HepG2 (cell line): ENCODE data around the gene CD44. TPM values are rescaled to one million over a fixed set of nuclear protein-coding genes. Genes with fewer than 3 reads are reported as not detected.

Source experiments
- ATAC-seq: fragments of 200-7000 bp; cut with Tn5 transposase; 3 replicates; pipeline ENCODE4 v1.9.1; 2020; ENCODE audit warnings: mild to moderate bottlenecking, moderate library complexity
- BruUV-seq: library from RNA; stranded (reverse); fragments of 400-500 nt; replicated peaks from 2 replicates; lab custom pipeline; 2021; lab: Mats Ljungman, UMichigan
- CTCF ChIA-PET: fragments of 300-600 bp; formaldehyde crosslinking; extraction: SDS; loops from one replicate; lab custom pipeline; 2021; ENCODE audit warnings: low total read pairs, inconsistent platforms, low intra/inter-chr PET ratio; lab: Yijun Ruan, JAX
- POLR2A ChIA-PET: fragments of 350-600 bp; sonication (Branson Sonifier 250); formaldehyde crosslinking; loops from one replicate; lab custom pipeline; 2020; ENCODE audit warnings: antibody characterized with exemption, inconsistent platforms; lab: Yijun Ruan, JAX
- DNase-seq: peaks from one replicate; pipeline ENCODE4 v3.0.0-alpha.2; 2015; ENCODE audit warnings: low spot score
- FAIRE-seq: peaks from 3 replicates; lab custom pipeline; 2011; peaks lifted over from hg19 to GRCh38; lab: Jason Lieb, UNC
- H2AFZ ChIP-seq: one replicate; pipeline ENCODE4 v1.6.1; 2011; ENCODE audit warnings: low read length, inconsistent platforms
- H3K27ac ChIP-seq: fragments of 300-600 bp; 3 replicates; pipeline ENCODE4 v1.8.0; 2011; ENCODE audit warnings: mixed run types, mild to moderate bottlenecking, mixed read lengths, low read length, inconsistent platforms; ENCODE audit not compliant: insufficient read depth; ENCODE audit errors: extremely low read length
- H3K27me3 ChIP-seq, 2 experiments: fragments of 200-600 bp in 1 of 2; 2 replicates in 1 of 2; 3 replicates in 1 of 2; pipeline versions ENCODE4 v1.6.0 to v1.8.0; 2011; ENCODE audit warnings: low read length in 2 of 2, mild to moderate bottlenecking in 2 of 2, moderate library complexity in 2 of 2, inconsistent platforms in 1 of 2; ENCODE audit not compliant: insufficient read depth in 2 of 2, control insufficient read depth in 1 of 2
- H3K36me3 ChIP-seq, 2 experiments: fragments of 200-600 bp in 1 of 2; replicated peaks in 1 of 2; 2 replicates in 1 of 2; 3 replicates in 1 of 2; pipeline versions ENCODE4 v1.5.1 to v1.8.0; 2011; ENCODE audit warnings: low read length in 2 of 2, inconsistent platforms in 1 of 2; ENCODE audit not compliant: insufficient read depth in 2 of 2, control insufficient read depth in 1 of 2
- H3K4me1 ChIP-seq: 2 replicates; pipeline ENCODE4 v1.5.1; 2012; ENCODE audit warnings: low read length, inconsistent platforms; ENCODE audit not compliant: insufficient read depth
- H3K4me2 ChIP-seq: 2 replicates; pipeline ENCODE4 v1.6.0; 2011; ENCODE audit warnings: low read depth, low read length, inconsistent platforms
- H3K4me3 ChIP-seq, 3 experiments: fragments of 200-600 bp in 1 of 3; sonication (generic), shearing (Covaris generic) in 1 of 3; replicated peaks in 1 of 3; 2 replicates each; pipeline ENCODE4 v1.5.1; 2011 to 2016; ENCODE audit warnings: low read length in 3 of 3, inconsistent platforms in 2 of 3, low read depth in 2 of 3, mild to moderate bottlenecking in 2 of 3, control low read depth in 1 of 3, mixed read lengths in 1 of 3; ENCODE audit not compliant: insufficient read depth in 1 of 3
- H3K79me2 ChIP-seq: one replicate; pipeline ENCODE4 v1.6.1; 2011; ENCODE audit warnings: low read length, inconsistent platforms; ENCODE audit not compliant: insufficient read depth
- H3K9ac ChIP-seq: 2 replicates; pipeline ENCODE4 v1.6.0; 2011; ENCODE audit warnings: mild to moderate bottlenecking, low read depth, low read length, inconsistent platforms; ENCODE audit not compliant: insufficient read depth
- H3K9me3 ChIP-seq: 2 replicates; pipeline ENCODE4 v1.5.1; 2012; ENCODE audit warnings: mild to moderate bottlenecking, low read length
- H4K20me1 ChIP-seq: 2 replicates; pipeline ENCODE4 v1.6.0; 2011; ENCODE audit warnings: inconsistent platforms, mild to moderate bottlenecking, low read length, moderate library complexity; ENCODE audit not compliant: insufficient read depth
- AGO1 ChIP-seq: fragments of 200-400 bp; formaldehyde crosslinking; IDR thresholded peaks from 2 replicates; pipeline ENCODE4 v1.6.1; 2017; ENCODE audit warnings: mild to moderate bottlenecking, low read depth, low read length, moderate library complexity; ENCODE audit not compliant: poor library complexity, severe bottlenecking
- HIVEP1 ChIP-seq: sonication (generic); formaldehyde crosslinking; IDR thresholded peaks from 2 replicates; pipeline ENCODE4 v1.4.0; 2020; ENCODE audit warnings: mild to moderate bottlenecking, missing genetic modification reagents
- MTA3 ChIP-seq: sonication (generic); formaldehyde crosslinking; IDR thresholded peaks from 2 replicates; pipeline ENCODE4 v1.4.0; 2020; ENCODE audit warnings: missing genetic modification reagents
- PRPF4 ChIP-seq: fragments of 200-400 bp; formaldehyde crosslinking; IDR thresholded peaks from 2 replicates; pipeline ENCODE4 v1.6.1; 2016; ENCODE audit warnings: low read length, low read depth; ENCODE audit not compliant: poor library complexity, severe bottlenecking
- SMARCE1 ChIP-seq: fragments of 450-650 bp; IDR thresholded peaks from 2 replicates; pipeline ENCODE4 v1.6.1; 2017; ENCODE audit warnings: borderline replicate concordance
- TCF7L2 ChIP-seq: IDR thresholded peaks from 2 replicates; pipeline ENCODE4 v1.6.1; 2011; ENCODE audit warnings: mild to moderate bottlenecking, low read depth, low read length, moderate library complexity
- ZNF678 ChIP-seq: sonication (generic); formaldehyde crosslinking; IDR thresholded peaks from 2 replicates; pipeline ENCODE4 v1.4.0; 2020; ENCODE audit warnings: mild to moderate bottlenecking, missing genetic modification reagents
- ZNF781 ChIP-seq: sonication (generic); formaldehyde crosslinking; IDR thresholded peaks from 2 replicates; pipeline ENCODE4 v1.5.1; 2020; ENCODE audit warnings: borderline replicate concordance, mild to moderate bottlenecking, missing genetic modification reagents; ENCODE audit errors: not compliant biosample characterization
- ZNF841 ChIP-seq: sonication (generic); formaldehyde crosslinking; IDR thresholded peaks from 2 replicates; pipeline ENCODE4 v1.8.1; 2023; ENCODE audit warnings: missing genetic modification reagents, borderline replicate concordance
- WGBS: methylation state at CpG from one replicate; pipeline ENCODE4 v1.1.6; 2017; ENCODE audit warnings: low lambda C conversion rate; 5-methylcytosine and 5-hydroxymethylcytosine counted together
- in situ Hi-C: cut with HindIII; loops from 2 replicates; pipeline ENCODE4 v1.10.0; 2017; ENCODE audit warnings: low pct_unique_long_range_greater_than_20kb; ENCODE audit not compliant: extremely low pct_ligation_motif_present
- intact Hi-C: fragments of 100-400 bp; cut with micrococcal nuclease; formaldehyde crosslinking; loops from one replicate; pipeline ENCODE4 v1.10.0; 2022; ENCODE audit not compliant: unreplicated experiment
- polyA plus RNA-seq, 8 experiments: library from polyadenylated mRNA; depleted of rRNA in 3 of 8; stranded (reverse) in 7 of 8; unstranded in 1 of 8; fragments of >200 nt; fragmentation: Illumina TruSeq in 4 of 8; extraction: Trizol in 4 of 8; gene quantifications; 2 replicates each; pipeline versions ENCODE4 v1.2.1 to v1.2.3, GENCODE V29; 2011 to 2016; ENCODE audit warnings: low read depth in 4 of 8, missing spikeins in 1 of 8, mixed read lengths in 1 of 8; ENCODE audit not compliant: insufficient read depth in 1 of 8
- total RNA-seq, 5 experiments: library from RNA; depleted of rRNA; stranded (reverse); fragments of >200 nt; fragmentation: Illumina TruSeq; extraction: Trizol; gene quantifications; 2 replicates each; pipeline ENCODE4 v1.2.3, GENCODE V29; 2016; ENCODE audit warnings: low read depth in 1 of 5
- TF ChIP-seq, protein P1 (sequence below): sonication (generic); formaldehyde crosslinking; IDR thresholded peaks from 2 replicates; pipeline ENCODE4 v1.9.0; 2022; ENCODE audit warnings: low read depth, missing genetic modification reagents
- TF ChIP-seq, protein P2 (sequence below): sonication (generic); formaldehyde crosslinking; IDR thresholded peaks from 2 replicates; pipeline ENCODE4 v1.4.0; 2020; ENCODE audit warnings: missing genetic modification reagents
- TF ChIP-seq, protein P3 (sequence below): sonication (generic); formaldehyde crosslinking; IDR thresholded peaks from 2 replicates; pipeline ENCODE4 v1.5.0; 2020; ENCODE audit warnings: mild to moderate bottlenecking, missing genetic modification reagents, borderline replicate concordance

CD44 gene
- total and polyA plus RNA-seq, 2 of the 13 experiments (the other 11 are each of a cell fraction or from before 2014, with no cell fraction given) = 0.02 to 0.11 TPM

DNA sequence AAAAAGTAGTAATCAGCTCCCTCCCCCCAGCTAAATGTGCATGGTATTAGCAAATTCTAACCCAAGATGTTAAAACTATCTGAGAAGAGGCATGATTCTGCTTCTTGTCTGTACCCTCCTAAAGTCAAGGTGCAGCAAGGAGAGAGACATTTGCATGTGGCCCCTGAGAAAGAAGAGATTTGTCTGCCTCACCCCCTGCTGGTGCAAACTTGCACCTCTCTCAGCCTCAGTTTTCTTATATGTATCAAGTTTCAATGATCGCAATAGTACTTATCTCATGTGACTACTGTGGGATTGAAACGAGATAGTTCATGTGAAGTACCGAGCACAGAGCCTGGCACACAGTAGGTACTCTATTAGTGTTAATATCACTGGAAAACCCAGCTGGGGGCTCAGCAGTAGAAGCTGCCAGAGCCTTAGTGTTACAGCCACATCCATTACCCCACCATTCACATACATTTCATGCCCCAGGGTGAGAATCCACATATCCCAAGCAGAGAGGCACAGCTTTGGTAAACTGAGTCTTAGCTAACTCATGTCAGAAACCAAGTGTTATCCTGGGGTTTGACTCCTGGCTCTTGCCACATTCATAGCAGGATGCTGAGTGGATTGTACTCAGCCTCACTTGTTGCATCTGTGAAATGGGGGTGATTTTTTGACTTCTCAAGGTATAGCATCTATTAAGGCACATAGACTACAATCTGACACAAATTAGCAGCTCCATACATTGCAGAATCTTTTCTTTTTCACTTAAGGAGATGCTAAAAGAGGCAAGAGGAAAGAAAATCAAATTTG, 24.9 kb downstream of the CD44 start:
- in situ Hi-C loops (no loop called here), intact Hi-C loops (no loop called here)
- H3K27ac ChIP-seq = no peak overlapping the region
- no TSS peak for BruUV-seq
- POLR2A ChIA-PET = no interaction called here
- H3K36me3 ChIP-seq = no peaks in the 10 kb centered on the region
- TF ChIP-seq, protein P1, sequence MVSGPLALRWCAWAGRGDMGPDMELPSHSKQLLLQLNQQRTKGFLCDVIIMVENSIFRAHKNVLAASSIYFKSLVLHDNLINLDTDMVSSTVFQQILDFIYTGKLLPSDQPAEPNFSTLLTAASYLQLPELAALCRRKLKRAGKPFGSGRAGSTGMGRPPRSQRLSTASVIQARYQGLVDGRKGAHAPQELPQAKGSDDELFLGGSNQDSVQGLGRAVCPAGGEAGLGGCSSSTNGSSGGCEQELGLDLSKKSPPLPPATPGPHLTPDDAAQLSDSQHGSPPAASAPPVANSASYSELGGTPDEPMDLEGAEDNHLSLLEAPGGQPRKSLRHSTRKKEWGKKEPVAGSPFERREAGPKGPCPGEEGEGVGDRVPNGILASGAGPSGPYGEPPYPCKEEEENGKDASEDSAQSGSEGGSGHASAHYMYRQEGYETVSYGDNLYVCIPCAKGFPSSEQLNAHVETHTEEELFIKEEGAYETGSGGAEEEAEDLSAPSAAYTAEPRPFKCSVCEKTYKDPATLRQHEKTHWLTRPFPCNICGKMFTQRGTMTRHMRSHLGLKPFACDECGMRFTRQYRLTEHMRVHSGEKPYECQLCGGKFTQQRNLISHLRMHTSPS (CRISPR knock-in tag) = no peak
- TF ChIP-seq MTA3 (CRISPR knock-in tag) (no peak), TCF7L2 (no peak), ZNF781 (no peak), ZNF678 (CRISPR knock-in tag) (no peak), PRPF4 (no peak), ZNF841 (CRISPR knock-in tag) (no peak), HIVEP1 (CRISPR knock-in tag) (no peak), AGO1 (no peak), SMARCE1 (no peak)
- TF ChIP-seq, protein P2, sequence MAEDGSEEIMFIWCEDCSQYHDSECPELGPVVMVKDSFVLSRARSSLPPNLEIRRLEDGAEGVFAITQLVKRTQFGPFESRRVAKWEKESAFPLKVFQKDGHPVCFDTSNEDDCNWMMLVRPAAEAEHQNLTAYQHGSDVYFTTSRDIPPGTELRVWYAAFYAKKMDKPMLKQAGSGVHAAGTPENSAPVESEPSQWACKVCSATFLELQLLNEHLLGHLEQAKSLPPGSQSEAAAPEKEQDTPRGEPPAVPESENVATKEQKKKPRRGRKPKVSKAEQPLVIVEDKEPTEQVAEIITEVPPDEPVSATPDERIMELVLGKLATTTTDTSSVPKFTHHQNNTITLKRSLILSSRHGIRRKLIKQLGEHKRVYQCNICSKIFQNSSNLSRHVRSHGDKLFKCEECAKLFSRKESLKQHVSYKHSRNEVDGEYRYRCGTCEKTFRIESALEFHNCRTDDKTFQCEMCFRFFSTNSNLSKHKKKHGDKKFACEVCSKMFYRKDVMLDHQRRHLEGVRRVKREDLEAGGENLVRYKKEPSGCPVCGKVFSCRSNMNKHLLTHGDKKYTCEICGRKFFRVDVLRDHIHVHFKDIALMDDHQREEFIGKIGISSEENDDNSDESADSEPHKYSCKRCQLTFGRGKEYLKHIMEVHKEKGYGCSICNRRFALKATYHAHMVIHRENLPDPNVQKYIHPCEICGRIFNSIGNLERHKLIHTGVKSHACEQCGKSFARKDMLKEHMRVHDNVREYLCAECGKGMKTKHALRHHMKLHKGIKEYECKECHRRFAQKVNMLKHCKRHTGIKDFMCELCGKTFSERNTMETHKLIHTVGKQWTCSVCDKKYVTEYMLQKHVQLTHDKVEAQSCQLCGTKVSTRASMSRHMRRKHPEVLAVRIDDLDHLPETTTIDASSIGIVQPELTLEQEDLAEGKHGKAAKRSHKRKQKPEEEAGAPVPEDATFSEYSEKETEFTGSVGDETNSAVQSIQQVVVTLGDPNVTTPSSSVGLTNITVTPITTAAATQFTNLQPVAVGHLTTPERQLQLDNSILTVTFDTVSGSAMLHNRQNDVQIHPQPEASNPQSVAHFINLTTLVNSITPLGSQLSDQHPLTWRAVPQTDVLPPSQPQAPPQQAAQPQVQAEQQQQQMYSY (CRISPR knock-in tag) = no peak
- TF ChIP-seq, protein P3, sequence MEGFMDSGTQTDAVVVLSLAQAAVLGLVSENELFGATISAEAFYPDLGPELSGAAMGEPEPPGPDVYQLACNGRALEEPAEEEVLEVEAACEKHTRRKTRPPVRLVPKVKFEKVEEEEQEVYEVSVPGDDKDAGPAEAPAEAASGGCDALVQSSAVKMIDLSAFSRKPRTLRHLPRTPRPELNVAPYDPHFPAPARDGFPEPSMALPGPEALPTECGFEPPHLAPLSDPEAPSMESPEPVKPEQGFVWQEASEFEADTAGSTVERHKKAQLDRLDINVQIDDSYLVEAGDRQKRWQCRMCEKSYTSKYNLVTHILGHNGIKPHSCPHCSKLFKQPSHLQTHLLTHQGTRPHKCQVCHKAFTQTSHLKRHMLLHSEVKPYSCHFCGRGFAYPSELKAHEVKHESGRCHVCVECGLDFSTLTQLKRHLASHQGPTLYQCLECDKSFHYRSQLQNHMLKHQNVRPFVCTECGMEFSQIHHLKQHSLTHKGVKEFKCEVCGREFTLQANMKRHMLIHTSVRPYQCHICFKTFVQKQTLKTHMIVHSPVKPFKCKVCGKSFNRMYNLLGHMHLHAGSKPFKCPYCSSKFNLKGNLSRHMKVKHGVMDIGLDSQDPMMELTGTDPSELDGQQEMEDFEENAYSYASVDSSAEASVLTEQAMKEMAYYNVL = no peak
- H3K9me3 ChIP-seq = no peaks in the 10 kb centered on the region
- no peaks in the 10 kb centered on the region for H3K4me1 ChIP-seq
- no peak overlapping the region for H2AFZ ChIP-seq
- CTCF ChIA-PET = no interaction called here
- no peaks in the 10 kb centered on the region for H4K20me1 ChIP-seq
- no peaks in the 10 kb centered on the region; a peak in 1 of 5 replicates for H3K27me3 ChIP-seq
- 18% methylated on average over 3 of the region's 3 CpGs for WGBS
- DNase-seq (no peak), FAIRE-seq (no peak), ATAC-seq (no peak)
- no peak overlapping the region for H3K4me2 ChIP-seq
- no peaks in the 10 kb centered on the region for H3K79me2 ChIP-seq
- H3K4me3 ChIP-seq = no peak overlapping the region
- no peak overlapping the region for H3K9ac ChIP-seq
